ACHN (cell line): ENCODE measurements around the gene IGSF21.
"Not testable (repeated sequence)": the region's sequence is repeated elsewhere in the genome, so short reads cannot be mapped to it uniquely, and the experiment has no call there.

Experiments
- DNase-seq: peaks from one replicate; pipeline ENCODE4 v3.0.0-alpha.2; 2015
- in situ Hi-C: cut with HindIII; loops from 2 replicates; pipeline ENCODE4 v1.10.0; 2017; ENCODE audit warnings: low sequenced_read_pairs, low pct_ligation_motif_present, low pct_unique_long_range_greater_than_20kb

Gene IGSF21

DNA sequence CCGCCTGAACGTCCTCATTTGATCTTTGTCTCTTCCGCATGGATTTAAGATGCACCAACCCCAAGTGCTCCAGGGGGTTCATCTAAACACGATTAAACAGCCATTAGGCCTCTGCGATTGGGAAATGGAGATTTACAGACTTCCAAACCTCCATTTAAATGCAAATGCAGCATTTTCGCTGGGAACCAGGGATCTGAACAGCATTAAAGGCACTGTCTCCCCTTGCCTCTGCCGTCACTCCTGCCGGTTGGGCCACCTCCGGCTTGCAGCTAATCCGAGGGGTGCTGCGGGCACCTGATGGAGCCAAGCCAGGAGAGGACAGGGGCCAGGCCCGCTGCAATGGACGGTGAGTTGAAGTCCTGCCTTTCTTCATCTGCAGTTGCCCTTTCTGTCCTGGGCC is 302.8 kb downstream of the IGSF21 start:
- DNase-seq = no peak
- in situ Hi-C loops = no loop called here

DNA sequence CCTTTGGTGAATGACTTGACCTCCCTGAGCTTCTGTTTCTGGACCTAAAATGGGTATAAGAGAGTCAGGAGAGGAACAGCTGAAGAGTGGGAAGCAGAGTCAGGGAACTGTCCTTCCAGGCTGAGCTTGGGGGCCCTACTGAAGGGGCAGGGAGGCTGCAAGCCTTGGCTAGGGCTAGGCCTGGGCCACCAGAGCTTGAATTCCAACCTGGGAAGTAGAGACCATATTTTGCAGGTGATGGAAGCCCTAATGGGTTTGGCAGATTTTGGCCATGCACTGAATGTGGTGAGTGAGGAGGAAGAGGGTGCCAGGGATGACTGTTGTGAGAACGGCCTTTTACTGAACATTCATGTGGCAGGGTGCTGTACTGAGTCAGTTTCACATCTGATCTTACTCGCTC is 303.7 kb downstream of the IGSF21 start:
- in situ Hi-C loops = no loop called here
- DNase-seq = no peak

DNA sequence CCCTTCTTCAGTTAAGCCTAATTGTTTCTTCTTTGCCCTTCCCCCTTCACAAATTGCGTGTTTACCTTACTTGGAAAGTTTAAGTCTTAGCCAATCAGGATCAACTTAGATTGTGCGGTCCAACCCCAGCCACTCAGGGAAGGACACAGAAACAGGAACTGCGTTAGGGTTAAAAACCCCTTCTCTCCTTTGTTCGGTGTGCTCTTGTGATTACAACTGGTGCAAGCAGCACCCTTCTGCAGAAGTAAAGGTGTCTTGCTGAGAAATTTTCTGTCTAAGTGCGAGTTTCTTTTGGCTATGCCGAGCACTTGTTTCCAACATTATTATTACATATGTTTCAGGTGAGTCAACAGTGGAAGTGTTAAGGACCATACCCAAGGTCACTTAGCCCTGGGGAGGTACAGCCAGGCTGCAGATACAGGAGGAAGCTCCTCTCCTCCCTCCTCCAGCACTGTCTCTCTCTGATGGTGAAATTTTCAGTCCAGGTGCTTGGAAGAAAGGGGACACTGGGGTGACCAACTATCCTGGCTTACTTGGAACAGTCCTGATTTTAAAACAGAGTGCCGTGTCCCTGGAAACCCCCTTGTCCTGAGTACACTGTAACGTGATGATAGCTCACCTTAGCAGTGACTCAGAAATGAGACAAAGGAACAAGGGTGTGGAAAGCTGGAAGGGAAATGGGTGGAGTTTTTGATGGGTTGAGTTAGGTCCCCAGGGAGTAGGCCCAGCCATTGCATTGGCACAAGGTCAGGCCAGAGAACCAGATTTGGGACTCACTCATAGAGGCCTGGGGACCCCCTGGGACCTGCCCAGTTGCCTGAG is 304.4 kb downstream of the IGSF21 start:
- in situ Hi-C loops = no loop called here
- DNase-seq = no peak

DNA sequence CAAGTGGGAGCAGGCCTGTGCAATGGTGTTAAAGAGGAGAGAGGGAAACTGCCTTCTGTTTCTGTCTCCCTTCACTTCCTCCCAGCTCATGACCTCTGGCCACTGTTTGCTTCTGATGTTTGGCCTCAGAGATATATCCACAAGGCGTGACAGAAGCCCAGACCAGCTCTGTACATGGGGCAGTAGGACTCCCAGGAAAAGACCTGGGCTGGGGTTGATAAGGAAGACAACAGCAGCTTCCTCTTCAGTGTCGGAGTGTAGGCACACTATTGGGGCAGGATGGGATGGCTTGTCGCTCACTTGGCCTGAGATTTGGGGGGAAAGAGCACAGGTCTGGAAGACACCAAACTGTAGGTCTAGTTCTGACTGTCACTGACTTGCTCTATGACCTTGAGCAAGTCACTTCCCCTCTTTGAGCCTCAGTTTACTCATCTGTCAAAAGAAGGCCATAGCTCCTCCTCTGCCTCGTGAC is 305.3 kb downstream of the IGSF21 start:
- in situ Hi-C loops = no loop called here
- DNase-seq = no peak

DNA sequence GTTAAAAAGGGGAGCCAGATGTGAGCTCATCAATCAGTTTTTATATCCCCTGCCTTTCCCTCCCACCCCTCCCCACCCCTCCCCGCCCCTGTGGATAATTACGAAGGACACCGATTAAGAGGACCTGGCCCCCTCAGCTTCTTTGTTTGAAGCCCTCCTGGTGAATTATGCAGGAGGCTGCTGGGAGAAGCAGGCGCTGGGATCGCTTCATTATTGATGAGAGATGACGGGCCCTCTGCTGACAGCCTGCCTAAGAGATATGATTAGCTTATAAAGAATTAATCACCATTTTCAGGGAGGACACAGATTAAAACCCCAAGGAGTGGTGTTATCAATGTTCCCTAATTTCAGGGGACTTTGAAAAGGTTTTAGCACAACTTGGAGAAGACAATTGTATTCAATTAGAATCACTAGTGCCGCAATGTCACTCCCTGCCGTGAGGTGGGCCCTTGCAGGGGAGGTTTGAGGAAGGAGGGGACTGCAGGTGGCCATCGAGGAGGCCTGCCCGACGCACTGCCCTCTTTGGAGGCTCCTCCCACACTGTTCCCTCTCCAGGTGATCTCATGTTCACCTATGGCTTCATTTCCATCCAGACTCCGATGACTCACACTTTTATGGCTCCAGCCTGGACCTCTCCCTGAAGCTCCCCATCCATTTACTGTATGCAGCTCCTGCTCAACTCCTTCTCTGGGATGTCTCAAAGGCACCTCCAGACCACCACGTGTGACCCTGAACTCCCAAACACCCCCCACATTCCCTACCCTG is 306.1 kb downstream of the IGSF21 start:
- in situ Hi-C loops = no loop called here
- DNase-seq = no peak

DNA sequence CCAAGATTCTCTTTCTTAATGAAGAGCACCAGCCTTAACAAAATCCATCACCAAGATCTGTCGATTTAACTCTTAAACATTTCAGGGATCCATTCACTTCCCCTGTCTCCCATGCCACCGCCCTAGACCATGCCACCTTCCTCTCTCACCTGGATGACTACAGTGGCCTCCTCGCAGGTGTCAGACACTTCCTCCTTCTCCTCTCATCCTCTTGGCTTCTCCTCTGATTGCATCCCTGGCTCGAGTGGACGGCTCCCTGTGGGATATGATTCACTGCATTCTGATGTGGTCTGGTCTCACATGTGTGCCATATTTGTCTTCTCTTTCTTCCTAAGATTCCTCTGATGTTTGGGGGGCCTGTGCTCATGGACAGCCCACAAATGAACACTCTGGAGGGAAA is 306.7 kb downstream of the IGSF21 start:
- no peak for DNase-seq
- in situ Hi-C loops = no loop called here

DNA sequence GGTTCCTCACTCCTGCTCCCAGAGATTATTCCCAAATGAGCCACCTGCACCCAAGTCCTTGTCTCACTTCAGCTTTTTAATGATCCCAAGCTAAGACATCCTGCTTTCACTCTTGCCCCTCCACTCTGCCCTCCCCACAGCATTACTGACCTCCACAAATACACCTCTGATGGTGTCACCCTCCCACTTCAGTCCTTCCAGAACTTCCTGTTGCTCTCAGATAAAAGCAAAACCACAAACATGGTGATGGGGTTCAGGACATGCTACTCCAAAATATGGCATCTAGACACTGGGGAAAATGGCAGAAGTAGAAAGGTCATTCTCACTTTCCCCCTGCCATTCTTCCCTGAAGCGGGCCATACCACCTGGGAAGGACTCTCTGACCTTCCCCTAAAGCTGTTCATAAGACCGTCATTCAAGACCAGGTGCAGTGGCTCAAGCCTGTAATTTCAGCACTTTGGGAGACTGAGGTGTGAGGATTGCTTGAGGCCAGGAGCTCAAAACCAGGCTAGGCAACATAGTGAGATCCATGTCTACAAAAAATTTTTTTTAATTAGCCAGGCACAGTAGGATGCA is 307.4 kb downstream of the IGSF21 start:
- no peak for DNase-seq
- in situ Hi-C loops = no loop called here

DNA sequence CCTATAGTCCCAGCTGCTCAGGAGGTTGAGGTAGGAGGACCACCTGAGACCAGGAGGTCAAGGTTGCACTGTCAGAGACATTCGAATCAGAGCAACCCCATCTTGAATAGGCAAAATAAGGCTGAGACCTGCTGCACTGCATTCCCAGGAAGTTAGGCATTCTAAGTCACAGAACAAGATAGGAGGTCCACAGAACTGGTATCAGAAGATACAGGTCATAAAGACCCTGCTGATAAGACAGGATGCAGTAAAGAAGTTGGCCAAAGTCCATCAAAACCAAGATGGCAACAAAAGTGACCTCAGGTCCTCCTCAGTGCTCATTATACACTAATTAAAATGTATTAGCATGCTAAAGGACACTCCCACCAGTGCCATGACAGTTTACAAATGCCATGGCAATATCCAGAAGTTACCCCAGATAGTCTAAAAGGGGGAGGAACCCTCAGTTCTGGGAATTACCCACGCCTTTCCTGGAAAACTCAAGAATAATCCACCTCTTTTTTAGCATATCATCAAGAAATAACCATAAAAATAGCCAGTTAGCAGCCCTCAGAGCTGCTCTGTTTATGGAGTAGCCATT is 307.9 kb downstream of the IGSF21 start:
- DNase-seq = no peak
- in situ Hi-C loops = no loop called here

DNA sequence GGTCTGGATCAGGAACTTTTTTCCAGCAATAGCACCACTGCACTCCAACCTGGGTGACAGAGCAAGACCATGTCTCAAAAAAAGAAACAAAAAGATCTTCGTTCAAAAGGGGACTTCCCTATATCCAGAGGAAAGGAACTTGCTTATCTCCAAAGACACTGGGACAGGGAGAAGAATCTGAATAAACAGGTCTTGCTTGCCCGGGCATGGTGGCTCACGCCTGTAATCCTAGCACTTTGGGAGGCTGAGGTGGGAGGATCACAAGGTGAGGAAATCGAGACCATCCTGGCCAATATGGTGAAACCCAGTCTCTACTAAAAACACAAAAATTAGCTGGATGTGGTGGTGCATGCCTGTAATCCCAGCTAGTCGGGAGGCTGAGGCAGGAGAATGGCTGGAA is 308.5 kb downstream of the IGSF21 start:
- DNase-seq, in situ Hi-C loops: not testable (repeated sequence)

DNA sequence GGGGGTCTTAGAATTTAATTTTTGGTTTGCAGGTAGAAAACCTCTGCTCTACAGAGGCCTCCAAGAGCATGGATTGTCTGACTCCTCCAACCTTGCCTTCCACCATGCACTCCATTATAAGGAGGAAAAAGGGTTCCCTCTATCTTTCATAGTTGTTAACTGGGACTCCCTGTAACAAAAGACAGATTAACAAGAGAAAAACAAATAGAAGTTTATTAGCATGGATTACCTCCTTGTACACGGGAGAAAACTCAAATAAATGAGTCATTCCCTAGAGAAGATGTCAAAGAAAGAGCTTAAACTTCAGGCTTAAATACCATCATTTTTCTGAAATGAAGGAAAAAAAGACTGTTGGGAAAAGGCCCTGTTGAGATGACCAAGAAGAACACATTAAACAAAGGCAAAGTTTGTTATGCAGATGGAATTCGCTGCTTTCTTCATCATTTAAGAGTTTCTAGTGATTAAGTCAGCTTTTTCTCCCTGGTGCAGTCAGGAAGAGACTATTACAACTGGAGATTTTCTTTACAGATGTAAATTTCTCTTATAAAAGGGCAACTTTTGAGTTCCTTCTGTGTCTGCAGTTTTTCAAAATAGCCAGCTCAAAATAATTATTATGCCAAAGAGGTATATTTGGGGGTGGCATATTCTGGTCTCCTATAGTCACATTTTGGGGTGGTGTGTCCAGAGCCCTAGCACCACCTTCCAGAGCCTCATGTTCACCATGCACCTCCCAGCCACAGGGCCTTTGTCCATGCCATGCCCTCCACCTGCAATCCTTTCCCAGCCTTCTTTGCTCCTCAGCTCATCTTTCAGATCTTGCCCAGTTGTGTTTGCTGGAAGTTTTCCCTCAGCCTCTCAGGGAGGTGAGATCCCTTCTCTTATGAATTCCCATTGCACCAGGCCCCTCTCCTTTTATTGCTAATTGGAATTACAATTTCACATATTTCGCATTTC is 310.0 kb downstream of the IGSF21 start:
- DNase-seq = no peak
- in situ Hi-C loops = no loop called here

DNA sequence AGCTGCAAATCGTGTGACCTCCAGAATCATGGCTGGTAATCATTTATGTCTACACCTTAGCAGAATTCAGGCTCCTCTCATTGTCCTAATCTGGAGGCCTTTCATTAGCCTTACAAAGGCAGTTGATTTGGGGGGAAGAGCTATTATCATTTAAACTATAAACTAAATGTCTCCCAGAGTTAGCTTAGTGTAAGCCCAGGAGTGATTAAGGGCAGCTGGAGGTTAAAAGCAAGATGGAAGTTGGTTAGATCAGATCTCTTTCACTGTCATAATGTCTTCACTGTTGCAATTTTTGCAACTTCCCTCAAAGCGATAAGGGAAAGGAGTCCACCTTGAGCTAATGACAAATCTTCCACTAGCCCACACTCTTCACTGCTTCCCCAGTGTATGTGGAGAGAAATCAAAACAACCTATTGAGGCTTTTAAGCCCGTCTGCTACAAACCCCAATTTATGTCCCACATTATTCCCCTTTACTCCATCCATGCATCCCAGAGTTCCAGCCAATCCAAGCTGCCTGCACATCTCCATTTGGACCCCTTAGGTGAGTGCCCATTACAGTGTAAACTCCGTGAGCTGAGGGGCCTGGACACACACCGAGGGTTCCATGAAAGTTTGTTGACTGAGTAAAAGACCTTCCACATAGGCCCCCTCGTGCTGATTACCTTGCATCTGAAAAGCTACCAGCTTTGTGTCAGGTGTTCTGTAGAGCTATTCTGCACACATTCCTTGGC is 311.7 kb downstream of the IGSF21 start:
- no peak for DNase-seq
- in situ Hi-C loops = no loop called here

DNA sequence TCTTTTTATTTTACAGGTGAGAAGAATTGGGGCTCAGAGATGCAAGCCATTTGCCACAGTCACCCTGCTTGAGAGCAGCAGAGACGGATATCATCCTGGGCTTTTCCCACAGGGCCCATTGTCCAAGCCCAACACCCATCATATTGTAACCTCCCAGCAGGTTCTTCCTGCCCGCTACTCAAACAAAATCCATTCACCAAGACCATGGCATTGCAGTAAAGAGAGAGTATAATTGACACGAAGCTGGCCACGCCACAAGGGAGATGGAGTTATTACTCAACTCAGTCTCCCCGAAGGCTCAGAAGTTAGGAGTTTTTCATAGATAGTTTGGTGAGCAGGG is 312.2 kb downstream of the IGSF21 start:
- in situ Hi-C loops = no loop called here
- no peak for DNase-seq

DNA sequence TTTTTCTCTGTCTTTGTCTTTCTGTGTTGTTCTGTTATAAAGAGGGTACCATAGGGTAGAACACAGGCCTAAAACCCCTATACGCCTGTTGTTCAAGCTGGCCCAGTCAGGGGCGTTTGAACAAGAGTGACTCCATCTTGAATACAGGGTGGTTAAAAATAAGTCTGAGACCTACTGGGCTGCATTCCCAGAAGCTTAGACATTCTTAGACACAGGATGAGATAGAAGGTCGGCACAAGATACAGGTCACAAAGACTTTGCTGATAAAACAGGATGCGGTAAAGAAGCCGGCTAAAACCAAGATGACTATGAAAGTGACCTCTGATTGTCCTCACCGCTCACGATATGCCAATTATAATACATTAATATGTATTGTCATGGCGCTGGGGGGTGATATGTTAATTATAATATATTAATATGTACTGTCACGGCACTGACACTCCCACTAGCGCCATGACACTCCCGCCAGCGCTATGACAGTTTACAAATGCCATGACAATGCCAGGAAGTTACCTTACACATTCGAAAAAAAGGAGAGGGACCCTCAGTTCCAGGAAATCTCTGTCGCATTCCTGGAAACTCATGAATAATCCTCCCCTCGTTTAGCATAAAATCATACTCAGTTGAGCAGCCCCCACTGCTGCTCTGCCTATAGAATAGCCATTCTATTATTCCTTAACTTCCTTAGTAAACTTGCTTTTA is 314.6 kb downstream of the IGSF21 start:
- DNase-seq = no peak
- in situ Hi-C loops = no loop called here

DNA sequence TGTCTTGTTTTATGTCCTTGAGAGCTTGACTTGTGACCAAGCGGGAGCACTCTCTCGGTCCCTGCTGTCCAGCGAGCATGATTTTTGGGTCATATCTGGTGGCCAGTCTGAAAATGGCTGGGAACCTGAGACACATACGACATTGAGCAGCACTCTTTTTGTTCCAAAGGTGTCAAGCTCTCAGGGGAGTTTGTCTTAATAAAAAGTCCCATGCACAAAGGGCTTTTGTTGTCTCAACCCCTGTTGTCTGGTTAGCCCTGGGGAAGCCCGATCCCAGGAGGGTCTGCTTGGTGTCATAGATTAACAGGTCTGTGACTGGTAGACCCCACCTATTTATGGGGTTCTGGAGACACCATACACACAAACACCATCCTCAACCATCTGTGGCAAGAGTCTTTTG is 315.4 kb downstream of the IGSF21 start:
- in situ Hi-C loops = no loop called here
- no peak for DNase-seq

DNA sequence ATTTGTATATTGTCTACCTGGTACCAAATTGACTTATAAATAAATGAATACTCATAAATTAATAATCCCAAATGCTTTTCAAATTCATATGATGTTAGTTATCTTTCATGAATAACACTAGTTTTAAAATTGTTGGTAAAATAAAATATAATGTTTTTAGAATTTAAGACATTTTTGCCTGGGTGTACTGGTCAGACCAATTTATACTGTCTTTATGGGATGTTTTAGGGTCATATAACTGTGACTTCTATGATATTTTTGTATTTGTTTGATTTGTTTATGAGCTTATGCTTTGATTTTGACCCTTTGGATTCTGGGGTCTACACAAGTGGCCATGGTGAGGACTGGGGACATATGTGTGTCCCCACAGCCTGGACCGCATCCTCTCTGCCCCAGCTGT is 319.0 kb downstream of the IGSF21 start:
- in situ Hi-C loops = no loop called here
- DNase-seq = no peak
